Suprapubic skin (tissue), 4 donors: Measurements from ENCODE around the gene PLEKHG4B. TPM values are rescaled to one million over a fixed set of nuclear protein-coding genes. Genes with fewer than 3 reads are reported as not detected.

Experiments used
- DNase-seq, 2 donors: peaks; one replicate each; pipeline ENCODE4 v3.0.0-alpha.2; 2019; ENCODE audit warnings: low spot score in 2 of 2
- H3K27ac ChIP-seq: fragments of 200-600 bp; sonication (generic); one replicate; pipeline ENCODE4 v1.5.1; 2019
- H3K27me3 ChIP-seq: fragments of 200-600 bp; sonication (generic); one replicate; pipeline ENCODE4 v1.5.1; 2019
- H3K36me3 ChIP-seq: fragments of 200-600 bp; sonication (generic); one replicate; pipeline ENCODE4 v1.5.1; 2019
- H3K4me1 ChIP-seq: fragments of 200-600 bp; sonication (generic); one replicate; pipeline ENCODE4 v1.5.1; 2019
- H3K4me3 ChIP-seq: fragments of 200-600 bp; sonication (generic); one replicate; pipeline ENCODE4 v1.5.1; 2019; ENCODE audit warnings: mild to moderate bottlenecking
- H3K9me3 ChIP-seq: fragments of 200-600 bp; sonication (generic); one replicate; pipeline ENCODE4 v1.5.1; 2019
- CTCF ChIP-seq, 2 donors: fragments of 200-600 bp in 1 of 2; fragments of 450-650 bp in 1 of 2; sonication (generic) in 1 of 2; IDR thresholded peaks; one replicate each; pipeline ENCODE4 v1.5.1; 2016 to 2019; ENCODE audit warnings: antibody characterized with exemption in 2 of 2, mild to moderate bottlenecking in 1 of 2, moderate library complexity in 1 of 2
- EP300 ChIP-seq: sonication (generic); formaldehyde crosslinking; IDR thresholded peaks from one replicate; pipeline ENCODE4 v1.6.1; 2017; ENCODE audit warnings: antibody characterized with exemption
- POLR2A ChIP-seq, 2 donors: fragments of 450-650 bp; IDR thresholded peaks; one replicate each; pipeline ENCODE4 v1.6.1; 2017; ENCODE audit warnings: antibody characterized with exemption in 2 of 2, mild to moderate bottlenecking in 2 of 2, moderate library complexity in 2 of 2
- POLR2AphosphoS5 ChIP-seq, 3 donors: sonication (generic); formaldehyde crosslinking; IDR thresholded peaks; one replicate each; pipeline ENCODE4 v1.6.1; 2017; ENCODE audit warnings: antibody characterized with exemption in 3 of 3
- WGBS: methylation state at CpG from one replicate; pipeline ENCODE4 v1.1.5; 2018; 5-methylcytosine and 5-hydroxymethylcytosine counted together
- total RNA-seq, 4 donors: library from RNA; depleted of rRNA; stranded (reverse); fragments of >200 nt; gene quantifications; one replicate each; pipeline ENCODE4 v1.1.0, GENCODE V29; 2016

The PLEKHG4B gene
- total RNA-seq, 4 donors from 2014 or later: 0.45 to 2.4 (median 1.2) TPM

GRCh38 chr5:191036-191948 lies 99.3 kb downstream of the PLEKHG4B start, which contains the start of gene LRRC14B:
TSS of gene LRRC14B (plus strand) at chr5:191495. CDS start at chr5:191539, 44 bp downstream.
- no peak for DNase-seq
- Histone ChIP-seq H3K4me3 (peak within 1 kb of the TSS; percentile 26), H3K4me1 (peaks cover 24% of the 10 kb centered on the region), H3K27me3 (peaks cover 23% of the 10 kb centered on the region), H3K9me3 (no peaks in the 10 kb centered on the region), H3K27ac (no peak within 1 kb of the TSS), H3K36me3 (no peaks in the 10 kb centered on the region)
- 18% methylated on average over 21 of the region's 56 CpGs for WGBS
- TF ChIP-seq CTCF (IDR thresholded peaks at IDR 0.05) (no peak), POLR2AphosphoS5 (IDR thresholded peaks at IDR 0.05) (no peak), POLR2A (IDR thresholded peaks at IDR 0.05) (no peak), EP300 (no peak)

GRCh38 chr5:191949-192690 lies 100.2 kb downstream of the PLEKHG4B start:
- TF ChIP-seq EP300 (no peak), POLR2A (IDR thresholded peaks at IDR 0.05) (no peak), POLR2AphosphoS5 (IDR thresholded peaks at IDR 0.05) (no peak), CTCF (IDR thresholded peaks at IDR 0.05) (no peak)
- Histone ChIP-seq H3K4me1 (peaks cover 25% of the 10 kb centered on the region), H3K4me3 (no peak overlapping the region), H3K27me3 (peaks cover 23% of the 10 kb centered on the region), H3K36me3 (no peaks in the 10 kb centered on the region), H3K9me3 (no peaks in the 10 kb centered on the region), H3K27ac (no peak overlapping the region)
- WGBS: 96% methylated on average over 13 of the region's 46 CpGs
- DNase-seq: peak in 1 of 2 donors; percentile 72

GRCh38 chr5:192691-192969 lies 100.7 kb downstream of the PLEKHG4B start:
- peaks cover 25% of the 10 kb centered on the region for H3K4me1 ChIP-seq
- H3K9me3 ChIP-seq: no peaks in the 10 kb centered on the region
- H3K27ac ChIP-seq: no peak overlapping the region
- no peak for TF ChIP-seq EP300
- no peak for TF ChIP-seq POLR2AphosphoS5 (IDR thresholded peaks at IDR 0.05)
- no peak for TF ChIP-seq CTCF (IDR thresholded peaks at IDR 0.05)
- TF ChIP-seq POLR2A (IDR thresholded peaks at IDR 0.05): no peak
- no peak for DNase-seq
- no peaks in the 10 kb centered on the region for H3K36me3 ChIP-seq
- no peak overlapping the region for H3K4me3 ChIP-seq
- 80% methylated on average over 9 of the region's 9 CpGs for WGBS
- H3K27me3 ChIP-seq: peaks cover 23% of the 10 kb centered on the region

DNA sequence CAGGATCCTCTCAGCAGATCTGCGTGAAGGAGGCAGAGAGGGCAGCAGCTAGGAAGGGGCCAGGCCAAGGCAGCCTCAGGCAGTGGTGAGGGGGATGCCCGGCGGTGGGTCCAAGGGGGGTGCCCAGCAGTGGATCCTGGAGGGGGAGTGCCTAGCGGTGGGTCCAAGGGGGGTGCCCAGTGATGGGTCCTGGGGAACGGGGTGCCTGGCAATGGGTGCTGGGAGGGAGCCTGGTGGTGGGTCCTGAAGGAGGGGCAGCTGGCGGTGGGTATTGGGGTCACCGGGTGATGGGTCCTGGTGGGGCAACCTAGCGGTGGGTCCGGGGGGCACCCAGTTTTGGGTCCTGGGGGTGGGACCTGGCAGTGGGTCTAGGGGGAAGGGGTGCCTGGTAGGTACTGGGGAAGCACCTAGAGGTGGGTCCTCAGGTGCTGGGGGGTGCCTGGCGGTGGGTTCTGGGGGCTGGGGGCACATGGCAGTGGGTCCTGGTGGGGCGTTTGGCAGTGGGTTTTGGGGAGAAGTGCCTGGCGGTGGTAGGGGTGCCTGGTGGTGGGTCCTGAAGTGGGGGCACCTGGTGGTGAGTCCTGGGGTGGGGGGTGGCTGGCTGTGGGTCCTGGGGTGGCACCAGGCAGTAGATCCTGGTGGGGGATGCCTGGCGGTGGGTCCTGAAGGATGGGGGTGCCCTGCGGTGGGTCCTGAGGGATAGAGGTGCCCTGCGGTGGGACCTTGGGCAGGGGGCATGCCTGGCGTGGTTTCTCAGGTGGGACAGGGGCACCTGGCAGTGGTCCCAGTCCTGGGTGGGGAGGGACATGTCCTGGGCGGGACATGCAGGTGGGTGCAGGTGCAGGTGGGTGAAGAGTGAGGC lies 101.2 kb downstream of the PLEKHG4B start:
- peaks cover 21% of the 10 kb centered on the region for H3K4me1 ChIP-seq
- no peak for TF ChIP-seq POLR2A (IDR thresholded peaks at IDR 0.05)
- no peak for TF ChIP-seq EP300
- TF ChIP-seq POLR2AphosphoS5 (IDR thresholded peaks at IDR 0.05): no peak
- TF ChIP-seq CTCF (IDR thresholded peaks at IDR 0.05): no peak
- peaks cover 23% of the 10 kb centered on the region for H3K27me3 ChIP-seq
- 97% methylated on average over 13 of the region's 17 CpGs for WGBS
- no peaks in the 10 kb centered on the region for H3K36me3 ChIP-seq
- no peaks in the 10 kb centered on the region for H3K9me3 ChIP-seq
- peak in 1 of 2 donors; percentile 76 for DNase-seq
- no peak overlapping the region for H3K4me3 ChIP-seq
- no peak overlapping the region for H3K27ac ChIP-seq
